OCI-LY1 (cell line): Measurements from ENCODE around the gene MAP2.

ENCODE experiments used
- CTCF ChIP-seq: fragments of 200-600 bp; sonication (generic), shearing (Covaris generic); IDR thresholded peaks from 2 replicates; pipeline ENCODE4 v1.5.1; 2017; ENCODE audit warnings: mild to moderate bottlenecking, antibody characterized with exemption, low read length, moderate library complexity, mixed read lengths
- EZH2 ChIP-seq: fragments of 200-600 bp; sonication (generic), shearing (Covaris generic); IDR thresholded peaks from 2 replicates; pipeline ENCODE4 v1.8.0; 2017; ENCODE audit warnings: borderline replicate concordance, mixed run types, mild to moderate bottlenecking, antibody characterized with exemption, low read length, moderate library complexity, mixed read lengths

GRCh38 chr2:209499069-209499468, 75.2 kb downstream of the MAP2 start:
- no peak for TF ChIP-seq EZH2
- no peak for TF ChIP-seq CTCF
